H9 (cell line): Measurements from ENCODE around the gene WDFY3. TPM values are rescaled to one million over a fixed set of nuclear protein-coding genes. Genes with fewer than 3 reads are reported as not detected.
"Not testable (repeated sequence)": the region's sequence is repeated elsewhere in the genome, so short reads cannot be mapped to it uniquely, and the experiment has no call there.

Source experiments
- DNase-seq: peaks from one replicate; pipeline ENCODE4 v3.0.0-alpha.2; 2017
- H2AFZ ChIP-seq: one replicate; pipeline ENCODE4 v1.6.1; 2013; ENCODE audit warnings: mild to moderate bottlenecking, low read length, control low read depth, moderate library complexity
- H2AK5ac ChIP-seq: 2 replicates; pipeline ENCODE4 v1.6.1; 2013; ENCODE audit warnings: low read length, control low read depth, mixed read lengths; ENCODE audit not compliant: insufficient read length
- H2BK120ac ChIP-seq: one replicate; pipeline ENCODE4 v1.6.1; 2013; ENCODE audit warnings: low read depth, mild to moderate bottlenecking, low read length, control low read depth, inconsistent platforms; ENCODE audit not compliant: poor library complexity, severe bottlenecking
- H2BK12ac ChIP-seq: 2 replicates; pipeline ENCODE4 v1.6.1; 2013; ENCODE audit warnings: low read length, control low read depth, mixed read lengths, low read depth; ENCODE audit not compliant: insufficient read length
- H2BK15ac ChIP-seq: 2 replicates; pipeline ENCODE4 v1.6.1; 2013; ENCODE audit warnings: low read depth, low read length, control low read depth
- H2BK20ac ChIP-seq: one replicate; pipeline ENCODE4 v1.6.1; 2013; ENCODE audit warnings: low read depth, mild to moderate bottlenecking, low read length, control low read depth, inconsistent platforms; ENCODE audit not compliant: poor library complexity, severe bottlenecking
- H2BK5ac ChIP-seq: 2 replicates; pipeline ENCODE4 v1.6.1; 2013; ENCODE audit warnings: low read length, control low read depth, mixed read lengths; ENCODE audit not compliant: insufficient read length
- H3K14ac ChIP-seq: 2 replicates; pipeline ENCODE4 v1.6.1; 2013; ENCODE audit warnings: low read length, control low read depth; ENCODE audit not compliant: insufficient read depth
- H3K18ac ChIP-seq: 2 replicates; pipeline ENCODE4 v1.6.1; 2013; ENCODE audit warnings: low read depth, mild to moderate bottlenecking, mixed read lengths, low read length, control low read depth; ENCODE audit not compliant: insufficient read length
- H3K23ac ChIP-seq: 2 replicates; pipeline ENCODE4 v1.6.1; 2013; ENCODE audit warnings: low read length, control low read depth, mixed read lengths, low read depth; ENCODE audit not compliant: insufficient read length
- H3K23me2 ChIP-seq: 2 replicates; pipeline ENCODE4 v1.6.1; 2013; ENCODE audit warnings: low read depth, mild to moderate bottlenecking, mixed read lengths, low read length, control low read depth; ENCODE audit not compliant: insufficient read length, poor library complexity, severe bottlenecking
- H3K27ac ChIP-seq: 2 replicates; pipeline ENCODE4 v1.5.1; 2013; ENCODE audit warnings: low read length, control low read depth, mixed read lengths, low read depth; ENCODE audit not compliant: insufficient read length
- H3K27me3 ChIP-seq: 2 replicates; pipeline ENCODE4 v1.6.1; 2013; ENCODE audit warnings: low read length, control low read depth, inconsistent platforms; ENCODE audit not compliant: insufficient read depth
- H3K4ac ChIP-seq: 2 replicates; pipeline ENCODE4 v1.6.1; 2013; ENCODE audit warnings: low read depth, mild to moderate bottlenecking, control low read depth, inconsistent platforms, low read length, moderate library complexity
- H3K4me1 ChIP-seq: 2 replicates; pipeline ENCODE4 v1.6.1; 2013; ENCODE audit warnings: low read length, control low read depth, inconsistent platforms; ENCODE audit not compliant: insufficient read depth
- H3K4me2 ChIP-seq: 2 replicates; pipeline ENCODE4 v1.6.1; 2013; ENCODE audit warnings: low read length, control low read depth, mixed read lengths; ENCODE audit not compliant: insufficient read length, insufficient read depth
- H3K56ac ChIP-seq: 2 replicates; pipeline ENCODE4 v1.6.1; 2013; ENCODE audit warnings: low read depth, mild to moderate bottlenecking, mixed read lengths, low read length, control low read depth; ENCODE audit not compliant: insufficient read length
- H3K79me1 ChIP-seq: 2 replicates; pipeline ENCODE4 v1.6.1; 2013; ENCODE audit warnings: low read depth, mild to moderate bottlenecking, moderate library complexity, low read length, control low read depth, inconsistent platforms; ENCODE audit not compliant: insufficient read depth, poor library complexity, severe bottlenecking
- H3K79me2 ChIP-seq: 2 replicates; pipeline ENCODE4 v1.6.1; 2013; ENCODE audit warnings: low read length, control low read depth, inconsistent platforms; ENCODE audit not compliant: insufficient read depth
- H3K9ac ChIP-seq: 2 replicates; pipeline ENCODE4 v1.6.1; 2013; ENCODE audit warnings: low read length, control low read depth, mixed read lengths; ENCODE audit not compliant: insufficient read length; ENCODE audit errors: extremely low read depth
- H3K9me3 ChIP-seq: one replicate; pipeline ENCODE4 v1.6.1; 2013; ENCODE audit warnings: low read depth, low read length, inconsistent platforms; ENCODE audit not compliant: control insufficient read depth
- H3T11ph ChIP-seq: one replicate; pipeline ENCODE4 v1.6.1; 2013; ENCODE audit warnings: mild to moderate bottlenecking, low read length, control low read depth, inconsistent platforms
- H4K20me1 ChIP-seq: one replicate; pipeline ENCODE4 v1.6.1; 2013; ENCODE audit not compliant: control insufficient read depth, insufficient read length, insufficient read depth
- H4K5ac ChIP-seq: 2 replicates; pipeline ENCODE4 v1.6.1; 2013; ENCODE audit warnings: low read depth, mild to moderate bottlenecking, mixed read lengths, low read length, control low read depth; ENCODE audit not compliant: insufficient read length
- H4K8ac ChIP-seq: replicated peaks from 2 replicates; pipeline ENCODE4 v1.6.1; 2013; ENCODE audit warnings: low read length, control low read depth, mixed read lengths, low read depth; ENCODE audit not compliant: insufficient read length
- H4K91ac ChIP-seq: 2 replicates; pipeline ENCODE4 v1.6.1; 2013; ENCODE audit warnings: low read depth, mild to moderate bottlenecking, moderate library complexity, mixed read lengths, low read length, control low read depth; ENCODE audit not compliant: insufficient read length
- H3K27ac Mint-ChIP-seq, 3 experiments: 2 replicates in 2 of 3; 3 replicates in 1 of 3; pipeline ENCODE4 v1.8.0; 2020 to 2021; ENCODE audit warnings: mixed read lengths in 3 of 3, mild to moderate bottlenecking in 1 of 3, moderate library complexity in 1 of 3
- H3K27me3 Mint-ChIP-seq: 2 replicates; pipeline ENCODE4 v1.8.0; 2021; ENCODE audit warnings: low read depth, mild to moderate bottlenecking, moderate library complexity, mixed read lengths
- H3K36me3 Mint-ChIP-seq, 3 experiments: 2 replicates in 2 of 3; 3 replicates in 1 of 3; pipeline ENCODE4 v1.8.0; 2020 to 2021; ENCODE audit warnings: low read depth in 3 of 3, mixed read lengths in 3 of 3; ENCODE audit not compliant: insufficient read depth in 1 of 3
- H3K4me1 Mint-ChIP-seq, 2 experiments: 2 replicates each; pipeline ENCODE4 v1.8.0; 2020; ENCODE audit warnings: mixed read lengths in 2 of 2
- H3K4me3 Mint-ChIP-seq, 2 experiments: 2 replicates in 1 of 2; 3 replicates in 1 of 2; pipeline ENCODE4 v1.8.0; 2020 to 2021; ENCODE audit warnings: mild to moderate bottlenecking in 2 of 2, mixed read lengths in 2 of 2, moderate library complexity in 1 of 2
- H3K9me3 Mint-ChIP-seq, 2 experiments: 2 replicates in 1 of 2; 3 replicates in 1 of 2; pipeline ENCODE4 v1.8.0; 2020; ENCODE audit warnings: mild to moderate bottlenecking in 2 of 2, mixed read lengths in 2 of 2, moderate library complexity in 1 of 2
- WGBS: extraction: QIAGEN DNeasy Blood & Tissue Kit; methylation state at CpG from one replicate; pipeline ENCODE4 v1.1.7; 2013; ENCODE audit warnings: missing lambda C conversion rate, low lambda C conversion rate, mixed read lengths; ENCODE audit not compliant: insufficient read length; ENCODE audit errors: extremely low coverage; 5-methylcytosine and 5-hydroxymethylcytosine counted together
- total RNA-seq: library from RNA; stranded (reverse); gene quantifications from 2 replicates; pipeline ENCODE4 v1.2.1, GENCODE V29; 2021
- TF ChIP-seq, protein P1 (sequence below): fragments of 200-600 bp; sonication (generic); conservative IDR thresholded peaks from 3 replicates; pipeline ENCODE4 v1.8.0; 2021; ENCODE audit warnings: antibody characterized with exemption, mild to moderate bottlenecking

Gene WDFY3
- total RNA-seq, 1 experiment from 2014 or later = 54.6 TPM

DNA sequence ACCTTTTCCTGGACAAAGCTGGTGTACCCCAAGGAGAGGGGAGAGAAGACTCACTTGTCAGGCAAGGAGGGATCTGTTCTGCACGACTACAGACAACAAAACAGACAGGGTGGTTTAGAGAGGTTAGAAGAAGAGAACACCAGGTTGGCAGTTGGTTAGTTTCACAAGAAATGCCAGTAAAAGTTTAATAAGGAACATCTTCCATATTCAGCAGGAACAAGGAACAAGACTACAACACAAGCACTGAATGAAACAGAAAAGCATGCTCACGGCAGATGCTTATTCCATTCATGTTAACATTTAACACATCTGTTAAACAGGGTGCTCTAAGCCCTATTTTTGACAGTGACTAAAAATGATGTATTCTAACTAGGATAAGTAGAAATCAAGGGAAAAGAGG, 158.2 kb downstream of the WDFY3 start:
- H3K9me3 ChIP-seq = no peaks in the 10 kb centered on the region
- H3K79me2 ChIP-seq = no peaks in the 10 kb centered on the region
- Mint-ChIP-seq H3K27me3 (no peaks in the 10 kb centered on the region), H3K4me3 (no peak overlapping the region), H3K9me3 (no peaks in the 10 kb centered on the region), H3K36me3 (peaks cover 4 to 23% (median 20%) of the 10 kb centered on the region in 3 experiments; a peak in 6 of 7 replicates), H3K4me1 (no peaks in the 10 kb centered on the region), H3K27ac (peak overlapping the region in 1 of 3 experiments; percentile 59; a peak in 1 of 7 replicates)
- H3K27me3 ChIP-seq = no peaks in the 10 kb centered on the region
- TF ChIP-seq, protein P1, sequence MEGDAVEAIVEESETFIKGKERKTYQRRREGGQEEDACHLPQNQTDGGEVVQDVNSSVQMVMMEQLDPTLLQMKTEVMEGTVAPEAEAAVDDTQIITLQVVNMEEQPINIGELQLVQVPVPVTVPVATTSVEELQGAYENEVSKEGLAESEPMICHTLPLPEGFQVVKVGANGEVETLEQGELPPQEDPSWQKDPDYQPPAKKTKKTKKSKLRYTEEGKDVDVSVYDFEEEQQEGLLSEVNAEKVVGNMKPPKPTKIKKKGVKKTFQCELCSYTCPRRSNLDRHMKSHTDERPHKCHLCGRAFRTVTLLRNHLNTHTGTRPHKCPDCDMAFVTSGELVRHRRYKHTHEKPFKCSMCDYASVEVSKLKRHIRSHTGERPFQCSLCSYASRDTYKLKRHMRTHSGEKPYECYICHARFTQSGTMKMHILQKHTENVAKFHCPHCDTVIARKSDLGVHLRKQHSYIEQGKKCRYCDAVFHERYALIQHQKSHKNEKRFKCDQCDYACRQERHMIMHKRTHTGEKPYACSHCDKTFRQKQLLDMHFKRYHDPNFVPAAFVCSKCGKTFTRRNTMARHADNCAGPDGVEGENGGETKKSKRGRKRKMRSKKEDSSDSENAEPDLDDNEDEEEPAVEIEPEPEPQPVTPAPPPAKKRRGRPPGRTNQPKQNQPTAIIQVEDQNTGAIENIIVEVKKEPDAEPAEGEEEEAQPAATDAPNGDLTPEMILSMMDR = no peak
- H3K14ac ChIP-seq = no peak overlapping the region
- no peak overlapping the region for H2BK20ac ChIP-seq
- no peaks in the 10 kb centered on the region for H3K23me2 ChIP-seq
- no peak overlapping the region for H4K5ac ChIP-seq
- H4K8ac ChIP-seq = no peak overlapping the region
- no peak overlapping the region for H2BK5ac ChIP-seq
- DNase-seq = no peak
- no peak overlapping the region for H2AK5ac ChIP-seq
- no peak overlapping the region for H4K91ac ChIP-seq
- H3K79me1 ChIP-seq = no peaks in the 10 kb centered on the region
- no peaks in the 10 kb centered on the region for H4K20me1 ChIP-seq
- H3K4ac ChIP-seq = no peak overlapping the region
- H2BK12ac ChIP-seq = no peak overlapping the region
- no peak overlapping the region for H2BK120ac ChIP-seq
- no peak overlapping the region for H3K23ac ChIP-seq
- no peak overlapping the region for H3K56ac ChIP-seq
- no peak overlapping the region for H3K4me2 ChIP-seq
- no peak overlapping the region for H2AFZ ChIP-seq
- no peak overlapping the region for H3T11ph ChIP-seq
- no peaks in the 10 kb centered on the region for H3K4me1 ChIP-seq
- H3K18ac ChIP-seq = no peak overlapping the region
- H3K27ac ChIP-seq = no peak overlapping the region
- no peak overlapping the region for H3K9ac ChIP-seq
- H2BK15ac ChIP-seq = no peak overlapping the region
- WGBS = no CpG with 5 or more reads among the region's 2 CpGs

DNA sequence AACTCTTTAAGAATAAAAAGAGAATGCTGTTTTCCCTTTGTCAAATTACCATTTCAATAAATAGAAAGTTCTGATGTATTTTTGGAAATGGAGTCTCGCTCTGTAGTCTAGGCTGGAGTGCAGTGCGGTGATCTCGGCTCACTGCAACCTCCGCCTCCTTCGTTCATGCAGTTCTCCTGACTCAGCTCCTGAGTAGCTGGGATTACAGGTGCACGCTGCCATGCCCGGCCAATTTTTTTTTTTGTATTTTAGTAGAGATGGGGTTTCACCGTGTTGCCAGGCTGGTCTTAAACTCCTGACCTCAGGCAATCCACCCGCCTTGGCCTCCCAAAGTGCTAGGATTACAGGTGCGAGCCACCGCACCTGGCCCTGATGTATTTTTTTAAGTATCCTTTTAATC, 159.9 kb downstream of the WDFY3 start:
- H2BK20ac ChIP-seq, H3K27ac ChIP-seq, H3T11ph ChIP-seq, H3K23me2 ChIP-seq, H2BK15ac ChIP-seq, H3K14ac ChIP-seq, H3K4me3 Mint-ChIP-seq, H3K4ac ChIP-seq, H3K9me3 ChIP-seq, H2AFZ ChIP-seq, H3K56ac ChIP-seq, H2BK120ac ChIP-seq, H2AK5ac ChIP-seq, H3K18ac ChIP-seq, H4K20me1 ChIP-seq, H3K27ac Mint-ChIP-seq, H4K91ac ChIP-seq, H3K9ac ChIP-seq, H4K8ac ChIP-seq, H2BK5ac ChIP-seq, H2BK12ac ChIP-seq, H3K23ac ChIP-seq, DNase-seq, H3K79me2 ChIP-seq, H3K79me1 ChIP-seq, H3K4me1 Mint-ChIP-seq, H4K5ac ChIP-seq, H3K4me1 ChIP-seq, H3K27me3 ChIP-seq, H3K4me2 ChIP-seq, H3K27me3 Mint-ChIP-seq, H3K9me3 Mint-ChIP-seq: not testable (repeated sequence)
- WGBS = no CpG with 5 or more reads among the region's 11 CpGs
- peaks cover 4 to 27% (median 26%) of the 10 kb centered on the region in 3 experiments; a peak in 6 of 7 replicates for H3K36me3 Mint-ChIP-seq
